Stimulated activated CD4-positive, alpha-beta T cell treated with anti-CD3 and anti-CD28 coated beads, TNF-alpha, amount 100 ng/mL, for 1 hour (primary cell): ENCODE results near the gene MED23.

Experiments
- DNase-seq, 3 donors: peaks; one replicate each; pipeline ENCODE4 v3.0.0-alpha.2; 2020; ENCODE audit warnings: low read depth in 3 of 3, low spot score in 1 of 3

The MED23 gene

DNA sequence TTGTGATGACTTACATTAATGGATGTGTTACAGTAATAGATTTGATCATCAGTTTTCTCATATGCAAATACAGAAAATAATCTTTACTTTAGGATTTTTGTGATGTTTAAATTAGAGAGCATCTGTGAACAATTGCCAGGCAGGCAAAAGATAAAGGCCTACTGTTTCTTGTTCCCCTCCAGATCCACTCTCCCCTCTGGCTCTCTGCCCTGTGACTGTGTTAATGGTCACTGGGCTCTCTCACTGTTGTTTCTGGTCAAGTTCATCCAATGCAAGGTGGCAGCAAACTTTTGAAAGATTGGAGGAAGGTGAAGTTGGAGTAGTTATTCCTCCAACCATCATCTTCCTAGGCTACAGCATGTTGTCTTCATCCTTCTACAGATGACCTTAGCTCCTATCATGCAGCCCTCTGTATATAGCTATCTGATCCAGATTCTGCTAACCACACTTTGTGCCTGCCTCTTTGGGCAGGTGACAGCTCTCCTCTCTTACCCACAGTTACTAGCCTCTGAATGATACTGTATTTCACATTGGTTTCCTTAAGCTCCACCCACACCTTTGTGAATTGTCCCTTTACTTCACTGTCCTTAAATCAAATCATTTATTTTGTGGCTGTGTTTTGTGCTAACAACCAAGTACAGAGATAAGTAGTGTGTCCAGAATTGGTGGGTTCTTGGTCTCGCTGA lies 103.9 kb downstream of the MED23 start:
- no peak for DNase-seq
